IPS-18c (cell line): Measurements from ENCODE around the gene RINL.

Experiments
- H3K4me3 ChIP-seq: 2 replicates; pipeline ENCODE4 v1.7.0; 2013; ENCODE audit warnings: low read depth, mild to moderate bottlenecking, low read length, moderate library complexity; ENCODE audit not compliant: insufficient read depth
- H3K9me3 ChIP-seq: one replicate; pipeline ENCODE4 v1.6.1; 2013; ENCODE audit warnings: mild to moderate bottlenecking, low read length, moderate library complexity; ENCODE audit not compliant: control insufficient read depth, insufficient read depth

The RINL gene

GRCh38 chr19:38844093-38844686, 33.9 kb downstream of the RINL start:
- Histone ChIP-seq H3K9me3 (peaks cover 2% of the 10 kb centered on the region), H3K4me3 (no peak overlapping the region)

- peaks cover 2% of the 10 kb centered on the region for H3K9me3 ChIP-seq
- H3K4me3 ChIP-seq, result no peak overlapping the region
These were observed 34.8 kb downstream of the RINL start for GRCh38 chr19:38843175-38843758.

- peaks cover 2% of the 10 kb centered on the region for H3K9me3 ChIP-seq
- no peak overlapping the region for H3K4me3 ChIP-seq
These were observed 35.5 kb downstream of the RINL start for GRCh38 chr19:38842439-38843174.

- no peak overlapping the region for H3K4me3 ChIP-seq
- peaks cover 2% of the 10 kb centered on the region for H3K9me3 ChIP-seq
These were observed 36.2 kb downstream of the RINL start for GRCh38 chr19:38841787-38842438.

GRCh38 chr19:38841180-38841766, 36.8 kb downstream of the RINL start:
- Histone ChIP-seq H3K4me3 (no peak overlapping the region), H3K9me3 (peaks cover 2% of the 10 kb centered on the region)

- H3K9me3 ChIP-seq, result peaks cover 2% of the 10 kb centered on the region
- H3K4me3 ChIP-seq, result no peak overlapping the region
These were observed 37.5 kb downstream of the RINL start for GRCh38 chr19:38840583-38840968.

GRCh38 chr19:38839816-38840582, 38.1 kb downstream of the RINL start:
- Histone ChIP-seq H3K9me3 (peaks cover 2% of the 10 kb centered on the region), H3K4me3 (no peak overlapping the region)

- Histone ChIP-seq H3K4me3 (no peak overlapping the region), H3K9me3 (peaks cover 2% of the 10 kb centered on the region)
These were observed 38.9 kb downstream of the RINL start for GRCh38 chr19:38838986-38839761.

- Histone ChIP-seq H3K4me3 (no peak overlapping the region), H3K9me3 (peaks cover 2% of the 10 kb centered on the region)
These were observed 39.7 kb downstream of the RINL start for GRCh38 chr19:38838208-38838985.

GRCh38 chr19:38837656-38838121, 40.4 kb downstream of the RINL start:
- no peak overlapping the region for H3K4me3 ChIP-seq
- H3K9me3 ChIP-seq, result no peaks in the 10 kb centered on the region

GRCh38 chr19:38836983-38837626, 41.0 kb downstream of the RINL start:
- no peak overlapping the region for H3K4me3 ChIP-seq
- H3K9me3 ChIP-seq, result no peaks in the 10 kb centered on the region

GRCh38 chr19:38836159-38836982, 41.7 kb downstream of the RINL start:
- H3K4me3 ChIP-seq, result no peak overlapping the region
- H3K9me3 ChIP-seq, result no peaks in the 10 kb centered on the region

GRCh38 chr19:38834590-38834989, 43.5 kb downstream of the RINL start:
- no peaks in the 10 kb centered on the region for H3K9me3 ChIP-seq
- H3K4me3 ChIP-seq, result no peak overlapping the region

- H3K4me3 ChIP-seq, result no peak overlapping the region
- no peaks in the 10 kb centered on the region for H3K9me3 ChIP-seq
These were observed 44.0 kb downstream of the RINL start for GRCh38 chr19:38834104-38834490.

GRCh38 chr19:38833092-38833425, 45.0 kb downstream of the RINL start:
- H3K4me3 ChIP-seq, result no peak overlapping the region
- no peaks in the 10 kb centered on the region for H3K9me3 ChIP-seq
